OCI-LY3 (cell line): ENCODE data around the gene SAMD4A.

ENCODE experiments used
- CTCF ChIP-seq: fragments of 200-600, 300-600 bp; sonication (generic); IDR thresholded peaks from 2 replicates; pipeline ENCODE4 v1.5.1; 2014; ENCODE audit warnings: antibody characterized with exemption, low read length, low read depth
- EZH2phosphoT487 ChIP-seq: fragments of 200-600 bp; shearing (Covaris generic); IDR thresholded peaks from 2 replicates; pipeline ENCODE4 v1.6.1; 2018; ENCODE audit warnings: antibody characterized with exemption, mixed run types, low read depth

- TF ChIP-seq CTCF, result peak; percentile 24
- no peak for TF ChIP-seq EZH2phosphoT487
Observed at GRCh38 chr14:54814076-54814475, 247.1 kb downstream of the SAMD4A start.
